ENCODE measurements around the gene DRG1.
"Not testable (repeated sequence)": the region's sequence is repeated elsewhere in the genome, so short reads cannot be mapped to it uniquely, and the experiment has no call there.

Gene DRG1

GRCh38 chr22:31399211-31400022 lies at the start of gene DRG1:
TSS of gene DRG1 (plus strand) at chr22:31399604. CDS start at chr22:31399684, 80 bp downstream.
- peak; percentile 97 for DNase-seq (ENCODE audit: low read depth in 2 of 2)

- no peak for DNase-seq (ENCODE audit: low read depth in 2 of 2)
Observed at GRCh38 chr22:31349960-31350359, 49.4 kb upstream of the DRG1 start.

GRCh38 chr22:31350410-31350863 lies 49.0 kb upstream of the DRG1 start:
- DNase-seq (ENCODE audit: low read depth in 2 of 2): no peak

- DNase-seq (ENCODE audit: low read depth in 2 of 2): no peak
Observed at GRCh38 chr22:31354515-31354914, 44.9 kb upstream of the DRG1 start.

- no peak for DNase-seq (ENCODE audit: low read depth in 2 of 2)
Observed at GRCh38 chr22:31360029-31360428, 39.4 kb upstream of the DRG1 start.

- no peak for DNase-seq (ENCODE audit: low read depth in 2 of 2)
Observed at GRCh38 chr22:31361743-31362142, 37.7 kb upstream of the DRG1 start.

GRCh38 chr22:31363885-31364465 lies 35.4 kb upstream of the DRG1 start:
- no peak for DNase-seq (ENCODE audit: low read depth in 2 of 2)

GRCh38 chr22:31367426-31367825 lies 32.0 kb upstream of the DRG1 start:
- DNase-seq (ENCODE audit: low read depth in 2 of 2): no peak

GRCh38 chr22:31377612-31378011 lies 21.8 kb upstream of the DRG1 start:
- DNase-seq (ENCODE audit: low read depth in 2 of 2): no peak

- DNase-seq (ENCODE audit: low read depth in 2 of 2): no peak
Observed at GRCh38 chr22:31378123-31378522, 21.3 kb upstream of the DRG1 start.

- not testable (repeated sequence) for DNase-seq (ENCODE audit: low read depth in 2 of 2)
Observed at GRCh38 chr22:31378651-31379050, 20.8 kb upstream of the DRG1 start.

- no peak for DNase-seq (ENCODE audit: low read depth in 2 of 2)
Observed at GRCh38 chr22:31393893-31394292, 5.5 kb upstream of the DRG1 start.

GRCh38 chr22:31394326-31394725 lies 5.1 kb upstream of the DRG1 start:
- DNase-seq (ENCODE audit: low read depth in 2 of 2): no peak

- no peak for DNase-seq (ENCODE audit: low read depth in 2 of 2)
Observed at GRCh38 chr22:31398231-31398630, 1.2 kb upstream of the DRG1 start.

GRCh38 chr22:31400023-31400397 lies 606 bp downstream of the DRG1 start:
- DNase-seq (ENCODE audit: low read depth in 2 of 2): no peak

- not testable (repeated sequence) for DNase-seq (ENCODE audit: low read depth in 2 of 2)
Observed at GRCh38 chr22:31402350-31402749, 2.9 kb downstream of the DRG1 start.

GRCh38 chr22:31425331-31426050 lies 26.1 kb downstream of the DRG1 start:
- no peak for DNase-seq (ENCODE audit: low read depth in 2 of 2)

- no peak for DNase-seq (ENCODE audit: low read depth in 2 of 2)
Observed at GRCh38 chr22:31431950-31432349, 32.5 kb downstream of the DRG1 start.

GRCh38 chr22:31436132-31436531 lies 36.7 kb downstream of the DRG1 start:
- DNase-seq (ENCODE audit: low read depth in 2 of 2): no peak

GRCh38 chr22:31439808-31440207 lies 40.4 kb downstream of the DRG1 start:
- no peak for DNase-seq (ENCODE audit: low read depth in 2 of 2)

- DNase-seq (ENCODE audit: low read depth in 2 of 2): no peak
Observed at GRCh38 chr22:31440681-31441080, 41.3 kb downstream of the DRG1 start.

GRCh38 chr22:31441652-31442051 lies 42.2 kb downstream of the DRG1 start:
- no peak for DNase-seq (ENCODE audit: low read depth in 2 of 2)
